Suprapubic skin (tissue), 4 donors: Measurements from ENCODE around the gene ANO2. TPM values are rescaled to one million over a fixed set of nuclear protein-coding genes. Genes with fewer than 3 reads are reported as not detected.

ENCODE experiments used
- DNase-seq, 2 donors: peaks; one replicate each; pipeline ENCODE4 v3.0.0-alpha.2; 2019; ENCODE audit warnings: low spot score in 2 of 2
- H3K27ac ChIP-seq: fragments of 200-600 bp; sonication (generic); one replicate; pipeline ENCODE4 v1.5.1; 2019
- H3K27me3 ChIP-seq: fragments of 200-600 bp; sonication (generic); one replicate; pipeline ENCODE4 v1.5.1; 2019
- H3K36me3 ChIP-seq: fragments of 200-600 bp; sonication (generic); one replicate; pipeline ENCODE4 v1.5.1; 2019
- H3K4me1 ChIP-seq: fragments of 200-600 bp; sonication (generic); one replicate; pipeline ENCODE4 v1.5.1; 2019
- H3K4me3 ChIP-seq: fragments of 200-600 bp; sonication (generic); one replicate; pipeline ENCODE4 v1.5.1; 2019; ENCODE audit warnings: mild to moderate bottlenecking
- H3K9me3 ChIP-seq: fragments of 200-600 bp; sonication (generic); one replicate; pipeline ENCODE4 v1.5.1; 2019
- CTCF ChIP-seq, 2 donors: fragments of 200-600 bp in 1 of 2; fragments of 450-650 bp in 1 of 2; sonication (generic) in 1 of 2; IDR thresholded peaks; one replicate each; pipeline ENCODE4 v1.5.1; 2016 to 2019; ENCODE audit warnings: antibody characterized with exemption in 2 of 2, mild to moderate bottlenecking in 1 of 2, moderate library complexity in 1 of 2
- EP300 ChIP-seq: sonication (generic); formaldehyde crosslinking; IDR thresholded peaks from one replicate; pipeline ENCODE4 v1.6.1; 2017; ENCODE audit warnings: antibody characterized with exemption
- POLR2A ChIP-seq, 2 donors: fragments of 450-650 bp; IDR thresholded peaks; one replicate each; pipeline ENCODE4 v1.6.1; 2017; ENCODE audit warnings: antibody characterized with exemption in 2 of 2, mild to moderate bottlenecking in 2 of 2, moderate library complexity in 2 of 2
- POLR2AphosphoS5 ChIP-seq, 3 donors: sonication (generic); formaldehyde crosslinking; IDR thresholded peaks; one replicate each; pipeline ENCODE4 v1.6.1; 2017; ENCODE audit warnings: antibody characterized with exemption in 3 of 3
- WGBS: methylation state at CpG from one replicate; pipeline ENCODE4 v1.1.5; 2018; 5-methylcytosine and 5-hydroxymethylcytosine counted together
- total RNA-seq, 4 donors: library from RNA; depleted of rRNA; stranded (reverse); fragments of >200 nt; gene quantifications; one replicate each; pipeline ENCODE4 v1.1.0, GENCODE V29; 2016

Gene ANO2
- total RNA-seq, 4 donors from 2014 or later, result 1.1 to 9.7 (median 2.0) TPM

DNA sequence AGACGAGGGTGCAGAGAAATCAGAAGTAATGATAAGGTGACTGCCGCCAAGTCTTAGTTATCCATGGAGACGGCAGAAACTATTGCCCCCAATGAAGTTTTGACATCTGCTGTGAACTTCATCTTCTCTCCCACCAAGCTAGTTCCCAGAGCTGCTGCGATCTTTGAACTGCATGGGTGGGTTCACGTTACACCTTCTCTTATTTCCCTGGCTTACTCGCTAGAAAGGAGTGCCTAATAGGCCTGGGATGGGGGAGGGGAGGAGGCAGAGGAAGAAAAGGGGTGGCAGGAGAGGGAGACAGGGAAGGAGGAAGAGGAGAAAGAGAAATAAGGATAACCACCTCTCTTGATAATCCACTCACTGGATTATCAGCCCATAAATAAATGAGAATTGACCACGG lies 356.0 kb downstream of the ANO2 start:
- no peaks in the 10 kb centered on the region for H3K9me3 ChIP-seq
- H3K4me3 ChIP-seq, result no peak overlapping the region
- TF ChIP-seq POLR2A (IDR thresholded peaks at IDR 0.05), result no peak
- no peak for TF ChIP-seq POLR2AphosphoS5 (IDR thresholded peaks at IDR 0.05)
- TF ChIP-seq CTCF (IDR thresholded peaks at IDR 0.05), result no peak
- no peak for TF ChIP-seq EP300
- no peaks in the 10 kb centered on the region for H3K4me1 ChIP-seq
- peaks cover 3% of the 10 kb centered on the region for H3K27me3 ChIP-seq
- 86% methylated on average over 7 of the region's 7 CpGs for WGBS
- DNase-seq, result no peak
- no peak overlapping the region for H3K27ac ChIP-seq
- H3K36me3 ChIP-seq, result no peaks in the 10 kb centered on the region

DNA sequence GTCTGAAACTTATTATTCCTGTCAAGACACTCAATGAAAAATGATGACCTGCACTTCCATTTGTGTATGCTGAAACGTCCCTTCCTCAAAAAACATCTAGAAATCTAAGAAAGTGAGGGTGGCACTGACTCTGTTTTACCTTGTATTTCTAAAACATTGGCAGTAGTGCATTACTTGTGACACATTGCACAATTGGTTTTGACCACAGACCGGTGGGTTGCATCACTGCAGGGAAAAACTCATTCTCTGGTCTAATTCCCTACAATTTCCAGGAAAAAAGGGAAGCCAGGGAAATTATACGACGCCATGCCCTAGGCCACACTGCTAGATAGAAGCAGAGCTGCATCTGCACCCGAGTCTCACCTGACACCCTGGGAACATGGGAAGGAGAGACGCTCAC lies 356.5 kb downstream of the ANO2 start:
- WGBS, result 67% methylated on average over 6 of the region's 6 CpGs

GRCh38 chr12:5588176-5588575 lies 356.9 kb downstream of the ANO2 start:
- no peak for TF ChIP-seq POLR2A (IDR thresholded peaks at IDR 0.05)
- no peak for TF ChIP-seq EP300
- no peak for TF ChIP-seq CTCF (IDR thresholded peaks at IDR 0.05)
- TF ChIP-seq POLR2AphosphoS5 (IDR thresholded peaks at IDR 0.05), result no peak
- 91% methylated on average over 7 of the region's 7 CpGs for WGBS
- Histone ChIP-seq H3K27ac (no peak overlapping the region), H3K36me3 (no peaks in the 10 kb centered on the region), H3K9me3 (no peaks in the 10 kb centered on the region), H3K4me1 (no peaks in the 10 kb centered on the region), H3K4me3 (no peak overlapping the region), H3K27me3 (peaks cover 3% of the 10 kb centered on the region)
- DNase-seq, result no peak

More for the DNA sequence above, 356.5 kb downstream of the ANO2 start:
- Histone ChIP-seq H3K4me1 (no peaks in the 10 kb centered on the region), H3K4me3 (no peak overlapping the region), H3K27ac (no peak overlapping the region), H3K9me3 (no peaks in the 10 kb centered on the region), H3K36me3 (no peaks in the 10 kb centered on the region), H3K27me3 (peaks cover 3% of the 10 kb centered on the region)
- TF ChIP-seq POLR2AphosphoS5 (IDR thresholded peaks at IDR 0.05) (no peak), EP300 (no peak), CTCF (IDR thresholded peaks at IDR 0.05) (no peak), POLR2A (IDR thresholded peaks at IDR 0.05) (no peak)
- DNase-seq, result no peak

GRCh38 chr12:5587711-5588121 lies 357.3 kb downstream of the ANO2 start:
- Histone ChIP-seq H3K27me3 (peaks cover 3% of the 10 kb centered on the region), H3K4me3 (no peak overlapping the region), H3K4me1 (no peaks in the 10 kb centered on the region), H3K36me3 (no peaks in the 10 kb centered on the region), H3K27ac (no peak overlapping the region), H3K9me3 (no peaks in the 10 kb centered on the region)
- TF ChIP-seq CTCF (IDR thresholded peaks at IDR 0.05), result no peak
- TF ChIP-seq POLR2AphosphoS5 (IDR thresholded peaks at IDR 0.05), result no peak
- TF ChIP-seq POLR2A (IDR thresholded peaks at IDR 0.05), result no peak
- TF ChIP-seq EP300, result no peak
- DNase-seq, result no peak
- 80% methylated on average over 5 of the region's 5 CpGs for WGBS

- no peak overlapping the region for H3K4me3 ChIP-seq
- H3K4me1 ChIP-seq, result peaks cover 4% of the 10 kb centered on the region
- no peak for TF ChIP-seq POLR2AphosphoS5 (IDR thresholded peaks at IDR 0.05)
- H3K9me3 ChIP-seq, result no peaks in the 10 kb centered on the region
- no peaks in the 10 kb centered on the region for H3K36me3 ChIP-seq
- no peak overlapping the region for H3K27ac ChIP-seq
- peaks cover 3% of the 10 kb centered on the region for H3K27me3 ChIP-seq
- 80% methylated on average over 4 of the region's 4 CpGs for WGBS
- DNase-seq, result no peak
Measured at GRCh38 chr12:5586201-5586600, 358.9 kb downstream of the ANO2 start.

DNA sequence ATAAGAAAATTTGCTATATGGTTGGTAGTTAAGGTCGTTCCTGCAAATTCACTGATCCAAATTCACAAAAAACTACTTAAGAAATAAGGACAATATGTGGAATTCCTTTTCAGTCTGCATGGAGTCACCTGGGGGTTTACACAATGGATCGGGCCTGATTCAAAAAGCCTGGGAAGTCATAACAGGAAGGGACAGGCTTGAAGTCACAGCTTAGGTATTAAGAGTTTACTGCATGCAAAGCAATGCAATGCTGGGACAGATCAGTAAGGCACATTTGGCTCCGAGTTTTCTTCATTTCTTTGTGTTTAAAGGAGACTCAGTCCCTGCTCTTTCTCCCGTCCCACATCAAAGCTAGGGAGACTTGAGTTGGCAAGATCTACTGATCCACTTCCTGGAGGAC lies 359.9 kb downstream of the ANO2 start:
- no peaks in the 10 kb centered on the region for H3K36me3 ChIP-seq
- no peak for DNase-seq
- H3K4me1 ChIP-seq, result peaks cover 10% of the 10 kb centered on the region
- no peak overlapping the region for H3K4me3 ChIP-seq
- TF ChIP-seq CTCF (IDR thresholded peaks at IDR 0.05) (no peak), POLR2A (IDR thresholded peaks at IDR 0.05) (no peak), POLR2AphosphoS5 (IDR thresholded peaks at IDR 0.05) (no peak), EP300 (no peak)
- no peak overlapping the region for H3K27ac ChIP-seq
- WGBS, result 76% methylated on average over 4 of the region's 4 CpGs
- H3K27me3 ChIP-seq, result peaks cover 3% of the 10 kb centered on the region
- H3K9me3 ChIP-seq, result no peaks in the 10 kb centered on the region
